HEK293 (cell line): ENCODE results near the gene EVI5.
A peak's percentile ranks its signal among the peaks of the same experiment; 100 is the strongest.

ENCODE experiments used
- FEZF1 ChIP-seq: fragments of 450-650 bp; formaldehyde crosslinking; IDR thresholded peaks from 2 replicates; pipeline ENCODE4 v1.5.1; 2016; ENCODE audit warnings: missing biosample characterization, missing genetic modification characterization
- GLI4 ChIP-seq: fragments of 450-650 bp; formaldehyde crosslinking; IDR thresholded peaks from 2 replicates; pipeline ENCODE4 v1.5.1; 2016; ENCODE audit warnings: missing biosample characterization, missing genetic modification characterization
- GLIS2 ChIP-seq: fragments of 450-650 bp; formaldehyde crosslinking; IDR thresholded peaks from 2 replicates; pipeline ENCODE4 v1.5.1; 2016; ENCODE audit warnings: missing biosample characterization, missing genetic modification characterization
- IKZF3 ChIP-seq: fragments of 450-650 bp; IDR thresholded peaks from 2 replicates; pipeline ENCODE4 v1.5.0; 2018; ENCODE audit warnings: missing biosample characterization, mild to moderate bottlenecking, missing genetic modification characterization, moderate library complexity
- KLF9 ChIP-seq: fragments of 450-650 bp; formaldehyde crosslinking; IDR thresholded peaks from 2 replicates; pipeline ENCODE4 v1.5.1; 2016; ENCODE audit warnings: missing biosample characterization, missing genetic modification characterization, low read depth
- OVOL3 ChIP-seq: fragments of 450-650 bp; formaldehyde crosslinking; IDR thresholded peaks from 2 replicates; pipeline ENCODE4 v1.5.1; 2016; ENCODE audit warnings: missing biosample characterization, missing genetic modification characterization
- YY1 ChIP-seq: fragments of 450-650 bp; formaldehyde crosslinking; IDR thresholded peaks from 2 replicates; pipeline ENCODE4 v1.5.1; 2018; ENCODE audit warnings: missing biosample characterization, missing genetic modification characterization
- ZEB2 ChIP-seq: fragments of 450-650 bp; formaldehyde crosslinking; IDR thresholded peaks from 2 replicates; pipeline ENCODE4 v1.5.1; 2016; ENCODE audit warnings: missing biosample characterization, missing genetic modification characterization
- ZFP3 ChIP-seq: fragments of 450-650 bp; formaldehyde crosslinking; IDR thresholded peaks from 2 replicates; pipeline ENCODE4 v1.5.1; 2016; ENCODE audit warnings: low read depth, missing biosample characterization, missing genetic modification characterization
- ZFP37 ChIP-seq: fragments of 450-650 bp; formaldehyde crosslinking; IDR thresholded peaks from 2 replicates; pipeline ENCODE4 v1.5.1; 2016; ENCODE audit warnings: missing biosample characterization, missing genetic modification characterization
- ZNF10 ChIP-seq: fragments of 450-650 bp; formaldehyde crosslinking; IDR thresholded peaks from 2 replicates; pipeline ENCODE4 v1.5.1; 2017; ENCODE audit warnings: missing biosample characterization, missing genetic modification characterization
- ZNF114 ChIP-seq: fragments of 450-650 bp; formaldehyde crosslinking; IDR thresholded peaks from 2 replicates; pipeline ENCODE4 v1.5.0; 2017; ENCODE audit warnings: missing biosample characterization, missing genetic modification characterization
- ZNF174 ChIP-seq: fragments of 450-650 bp; formaldehyde crosslinking; IDR thresholded peaks from 2 replicates; pipeline ENCODE4 v1.5.0; 2017; ENCODE audit warnings: missing biosample characterization, mild to moderate bottlenecking, missing genetic modification characterization
- ZNF2 ChIP-seq: fragments of 450-650 bp; formaldehyde crosslinking; IDR thresholded peaks from 2 replicates; pipeline ENCODE4 v1.5.1; 2016; ENCODE audit warnings: missing biosample characterization, missing genetic modification characterization
- ZNF221 ChIP-seq: fragments of 450-650 bp; formaldehyde crosslinking; IDR thresholded peaks from 2 replicates; pipeline ENCODE4 v1.5.1; 2017; ENCODE audit warnings: missing biosample characterization, missing genetic modification characterization, borderline replicate concordance
- ZNF311 ChIP-seq: fragments of 450-650 bp; formaldehyde crosslinking; IDR thresholded peaks from 2 replicates; pipeline ENCODE4 v1.5.1; 2017; ENCODE audit warnings: missing biosample characterization, missing genetic modification characterization, borderline replicate concordance
- ZNF324 ChIP-seq: fragments of 450-650 bp; formaldehyde crosslinking; IDR thresholded peaks from 2 replicates; pipeline ENCODE4 v1.5.1; 2016; ENCODE audit warnings: missing biosample characterization, missing genetic modification characterization
- ZNF366 ChIP-seq: fragments of 450-650 bp; formaldehyde crosslinking; conservative IDR thresholded peaks from 2 replicates; pipeline ENCODE4 v1.5.1; 2016; ENCODE audit warnings: missing biosample characterization, missing genetic modification characterization
- ZNF423 ChIP-seq: fragments of 450-650 bp; formaldehyde crosslinking; IDR thresholded peaks from 2 replicates; pipeline ENCODE4 v1.5.1; 2016; ENCODE audit warnings: missing biosample characterization, missing genetic modification characterization
- ZNF558 ChIP-seq: fragments of 450-650 bp; formaldehyde crosslinking; IDR thresholded peaks from 2 replicates; pipeline ENCODE4 v1.5.1; 2016; ENCODE audit warnings: missing biosample characterization, missing genetic modification characterization
- ZNF692 ChIP-seq: fragments of 450-650 bp; formaldehyde crosslinking; IDR thresholded peaks from 2 replicates; pipeline ENCODE4 v1.5.1; 2016; ENCODE audit warnings: missing biosample characterization, missing genetic modification characterization
- ZNF704 ChIP-seq: fragments of 450-650 bp; formaldehyde crosslinking; IDR thresholded peaks from 2 replicates; pipeline ENCODE4 v1.5.1; 2016; ENCODE audit warnings: missing biosample characterization, missing genetic modification characterization
- ZSCAN16 ChIP-seq: fragments of 450-650 bp; formaldehyde crosslinking; IDR thresholded peaks from 2 replicates; pipeline ENCODE4 v1.5.1; 2016; ENCODE audit warnings: missing biosample characterization, missing genetic modification characterization
- TF ChIP-seq, protein P1 (sequence below): fragments of 450-650 bp; formaldehyde crosslinking; conservative IDR thresholded peaks from 2 replicates; pipeline ENCODE4 v1.5.1; 2016; ENCODE audit warnings: low read depth, missing biosample characterization, missing genetic modification characterization
- TF ChIP-seq, protein P2 (sequence below): fragments of 450-650 bp; formaldehyde crosslinking; IDR thresholded peaks from 2 replicates; pipeline ENCODE4 v1.5.0; 2017; ENCODE audit warnings: missing biosample characterization, missing genetic modification characterization, borderline replicate concordance
- TF ChIP-seq, protein P3 (sequence below): fragments of 450-650 bp; formaldehyde crosslinking; IDR thresholded peaks from 2 replicates; pipeline ENCODE4 v1.5.1; 2016; ENCODE audit warnings: missing biosample characterization, missing genetic modification characterization
- TF ChIP-seq, protein P4 (sequence below): fragments of 450-650 bp; formaldehyde crosslinking; IDR thresholded peaks from 2 replicates; pipeline ENCODE4 v1.5.1; 2017; ENCODE audit warnings: missing biosample characterization, mild to moderate bottlenecking, missing genetic modification characterization, moderate library complexity

EVI5 gene

GRCh38 chr1:92486251-92487077 lies 298.4 kb downstream of the EVI5 start, which contains the start of gene GFI1 (continued):
- no peak for TF ChIP-seq IKZF3 (tag by site-specific recombination)
- TF ChIP-seq ZNF10 (tag by site-specific recombination) = peak; percentile 96
- TF ChIP-seq ZNF692 (tag by site-specific recombination) = no peak; the same call in 1 of the 2 replicates
- TF ChIP-seq ZFP37 (tag by site-specific recombination) = no peak
- TF ChIP-seq ZNF366 = no peak
- TF ChIP-seq, protein P1, sequence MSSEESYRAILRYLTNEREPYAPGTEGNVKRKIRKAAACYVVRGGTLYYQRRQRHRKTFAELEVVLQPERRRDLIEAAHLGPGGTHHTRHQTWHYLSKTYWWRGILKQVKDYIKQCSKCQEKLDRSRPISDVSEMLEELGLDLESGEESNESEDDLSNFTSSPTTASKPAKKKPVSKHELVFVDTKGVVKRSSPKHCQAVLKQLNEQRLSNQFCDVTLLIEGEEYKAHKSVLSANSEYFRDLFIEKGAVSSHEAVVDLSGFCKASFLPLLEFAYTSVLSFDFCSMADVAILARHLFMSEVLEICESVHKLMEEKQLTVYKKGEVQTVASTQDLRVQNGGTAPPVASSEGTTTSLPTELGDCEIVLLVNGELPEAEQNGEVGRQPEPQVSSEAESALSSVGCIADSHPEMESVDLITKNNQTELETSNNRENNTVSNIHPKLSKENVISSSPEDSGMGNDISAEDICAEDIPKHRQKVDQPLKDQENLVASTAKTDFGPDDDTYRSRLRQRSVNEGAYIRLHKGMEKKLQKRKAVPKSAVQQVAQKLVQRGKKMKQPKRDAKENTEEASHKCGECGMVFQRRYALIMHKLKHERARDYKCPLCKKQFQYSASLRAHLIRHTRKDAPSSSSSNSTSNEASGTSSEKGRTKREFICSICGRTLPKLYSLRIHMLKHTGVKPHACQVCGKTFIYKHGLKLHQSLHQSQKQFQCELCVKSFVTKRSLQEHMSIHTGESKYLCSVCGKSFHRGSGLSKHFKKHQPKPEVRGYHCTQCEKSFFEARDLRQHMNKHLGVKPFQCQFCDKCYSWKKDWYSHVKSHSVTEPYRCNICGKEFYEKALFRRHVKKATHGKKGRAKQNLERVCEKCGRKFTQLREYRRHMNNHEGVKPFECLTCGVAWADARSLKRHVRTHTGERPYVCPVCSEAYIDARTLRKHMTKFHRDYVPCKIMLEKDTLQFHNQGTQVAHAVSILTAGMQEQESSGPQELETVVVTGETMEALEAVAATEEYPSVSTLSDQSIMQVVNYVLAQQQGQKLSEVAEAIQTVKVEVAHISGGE = peak; percentile 62
- no peak for TF ChIP-seq YY1
- TF ChIP-seq ZNF423 (tag by site-specific recombination) = no peak
- TF ChIP-seq ZNF311 (tag by site-specific recombination) = no peak
- no peak for TF ChIP-seq ZNF174 (tag by site-specific recombination)
- TF ChIP-seq ZNF2 = no peak
- no peak for TF ChIP-seq ZNF558 (tag by site-specific recombination)
- TF ChIP-seq FEZF1 = 0 out of 2 replicates have a peak, but pooled peaks have one; percentile 22
- TF ChIP-seq, protein P2, sequence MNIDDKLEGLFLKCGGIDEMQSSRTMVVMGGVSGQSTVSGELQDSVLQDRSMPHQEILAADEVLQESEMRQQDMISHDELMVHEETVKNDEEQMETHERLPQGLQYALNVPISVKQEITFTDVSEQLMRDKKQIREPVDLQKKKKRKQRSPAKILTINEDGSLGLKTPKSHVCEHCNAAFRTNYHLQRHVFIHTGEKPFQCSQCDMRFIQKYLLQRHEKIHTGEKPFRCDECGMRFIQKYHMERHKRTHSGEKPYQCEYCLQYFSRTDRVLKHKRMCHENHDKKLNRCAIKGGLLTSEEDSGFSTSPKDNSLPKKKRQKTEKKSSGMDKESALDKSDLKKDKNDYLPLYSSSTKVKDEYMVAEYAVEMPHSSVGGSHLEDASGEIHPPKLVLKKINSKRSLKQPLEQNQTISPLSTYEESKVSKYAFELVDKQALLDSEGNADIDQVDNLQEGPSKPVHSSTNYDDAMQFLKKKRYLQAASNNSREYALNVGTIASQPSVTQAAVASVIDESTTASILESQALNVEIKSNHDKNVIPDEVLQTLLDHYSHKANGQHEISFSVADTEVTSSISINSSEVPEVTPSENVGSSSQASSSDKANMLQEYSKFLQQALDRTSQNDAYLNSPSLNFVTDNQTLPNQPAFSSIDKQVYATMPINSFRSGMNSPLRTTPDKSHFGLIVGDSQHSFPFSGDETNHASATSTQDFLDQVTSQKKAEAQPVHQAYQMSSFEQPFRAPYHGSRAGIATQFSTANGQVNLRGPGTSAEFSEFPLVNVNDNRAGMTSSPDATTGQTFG (tag by site-specific recombination) = no peak
- TF ChIP-seq GLI4 = no peak
- no peak for TF ChIP-seq ZFP3 (tag by site-specific recombination)
- no peak for TF ChIP-seq ZNF704 (tag by site-specific recombination)
- TF ChIP-seq OVOL3 = no peak
- no peak for TF ChIP-seq ZNF221
- TF ChIP-seq ZEB2 = peak; percentile 78
- no peak for TF ChIP-seq KLF9 (tag by site-specific recombination)
- peak; percentile 58 for TF ChIP-seq GLIS2 (tag by site-specific recombination)
- TF ChIP-seq, protein P3, sequence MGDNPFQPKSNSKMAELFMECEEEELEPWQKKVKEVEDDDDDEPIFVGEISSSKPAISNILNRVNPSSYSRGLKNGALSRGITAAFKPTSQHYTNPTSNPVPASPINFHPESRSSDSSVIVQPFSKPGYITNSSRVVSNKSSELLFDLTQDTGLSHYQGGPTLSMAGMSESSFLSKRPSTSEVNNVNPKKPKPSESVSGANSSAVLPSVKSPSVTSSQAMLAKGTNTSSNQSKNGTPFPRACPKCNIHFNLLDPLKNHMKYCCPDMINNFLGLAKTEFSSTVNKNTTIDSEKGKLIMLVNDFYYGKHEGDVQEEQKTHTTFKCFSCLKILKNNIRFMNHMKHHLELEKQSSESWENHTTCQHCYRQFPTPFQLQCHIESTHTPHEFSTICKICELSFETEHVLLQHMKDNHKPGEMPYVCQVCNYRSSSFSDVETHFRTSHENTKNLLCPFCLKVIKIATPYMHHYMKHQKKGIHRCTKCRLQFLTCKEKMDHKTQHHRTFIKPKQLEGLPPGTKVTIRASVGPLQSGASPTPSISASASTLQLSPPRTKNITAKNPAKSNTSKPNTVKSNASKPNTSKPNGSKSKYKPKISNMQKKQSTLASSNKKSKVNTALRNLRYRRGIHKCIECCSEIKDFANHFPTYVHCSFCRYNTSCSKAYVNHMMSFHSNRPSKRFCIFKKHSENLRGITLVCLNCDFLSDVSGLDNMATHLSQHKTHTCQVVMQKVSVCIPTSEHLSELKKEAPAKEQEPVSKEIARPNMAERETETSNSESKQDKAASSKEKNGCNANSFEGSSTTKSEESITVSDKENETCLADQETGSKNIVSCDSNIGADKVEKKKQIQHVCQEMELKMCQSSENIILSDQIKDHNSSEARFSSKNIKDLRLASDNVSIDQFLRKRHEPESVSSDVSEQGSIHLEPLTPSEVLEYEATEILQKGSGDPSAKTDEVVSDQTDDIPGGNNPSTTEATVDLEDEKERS (tag by site-specific recombination) = no peak
- TF ChIP-seq, protein P4, sequence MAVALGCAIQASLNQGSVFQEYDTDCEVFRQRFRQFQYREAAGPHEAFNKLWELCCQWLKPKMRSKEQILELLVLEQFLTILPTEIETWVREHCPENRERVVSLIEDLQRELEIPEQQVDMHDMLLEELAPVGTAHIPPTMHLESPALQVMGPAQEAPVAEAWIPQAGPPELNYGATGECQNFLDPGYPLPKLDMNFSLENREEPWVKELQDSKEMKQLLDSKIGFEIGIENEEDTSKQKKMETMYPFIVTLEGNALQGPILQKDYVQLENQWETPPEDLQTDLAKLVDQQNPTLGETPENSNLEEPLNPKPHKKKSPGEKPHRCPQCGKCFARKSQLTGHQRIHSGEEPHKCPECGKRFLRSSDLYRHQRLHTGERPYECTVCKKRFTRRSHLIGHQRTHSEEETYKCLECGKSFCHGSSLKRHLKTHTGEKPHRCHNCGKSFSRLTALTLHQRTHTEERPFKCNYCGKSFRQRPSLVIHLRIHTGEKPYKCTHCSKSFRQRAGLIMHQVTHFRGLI (tag by site-specific recombination) = no peak
- TF ChIP-seq ZSCAN16 (tag by site-specific recombination) = no peak
- TF ChIP-seq ZNF324 (tag by site-specific recombination) = no peak
- TF ChIP-seq ZNF114 (tag by site-specific recombination) = no peak
